NCI-H128 (cell line): Measurements from ENCODE around the gene PCNX3.
"Not testable (repeated sequence)": the region's sequence is repeated elsewhere in the genome, so short reads cannot be mapped to it uniquely, and the experiment has no call there.

ENCODE experiments used
- DNase-seq: peaks from one replicate; lab custom pipeline; 2025; ENCODE audit not compliant: unreplicated experiment; lab: John Stamatoyannopoulos, UW

The PCNX3 gene

GRCh38 chr11:65637032-65637557 is 21.5 kb downstream of the PCNX3 start:
- DNase-seq, result no peak

- DNase-seq, result no peak
These were observed 22.3 kb downstream of the PCNX3 start, which contains the start of gene SIPA1 for GRCh38 chr11:65637794-65638419. Gene SIPA1, plus strand, starts transcription at chr11:65638101. Its CDS starts 2,821 bp downstream, at chr11:65640922.

DNA sequence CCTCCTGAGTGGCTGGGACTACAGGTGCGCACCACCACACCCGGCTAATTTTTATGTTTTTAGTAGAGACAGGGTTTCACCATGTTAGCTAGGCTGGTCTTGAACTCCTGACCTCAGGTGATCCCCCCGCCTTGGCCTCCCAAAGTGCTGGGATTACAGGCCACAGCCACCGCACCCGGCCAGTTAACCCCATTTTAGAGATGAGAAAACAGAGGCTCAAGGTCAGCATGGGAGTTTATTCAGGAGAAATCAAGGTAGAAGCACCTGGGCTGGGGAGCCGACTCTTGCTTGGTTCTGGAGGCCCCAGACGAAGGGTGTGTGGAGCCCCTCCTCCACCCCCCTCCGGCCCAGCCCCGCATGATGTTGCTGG is 23.6 kb downstream of the PCNX3 start:
- DNase-seq, result not testable (repeated sequence)

DNA sequence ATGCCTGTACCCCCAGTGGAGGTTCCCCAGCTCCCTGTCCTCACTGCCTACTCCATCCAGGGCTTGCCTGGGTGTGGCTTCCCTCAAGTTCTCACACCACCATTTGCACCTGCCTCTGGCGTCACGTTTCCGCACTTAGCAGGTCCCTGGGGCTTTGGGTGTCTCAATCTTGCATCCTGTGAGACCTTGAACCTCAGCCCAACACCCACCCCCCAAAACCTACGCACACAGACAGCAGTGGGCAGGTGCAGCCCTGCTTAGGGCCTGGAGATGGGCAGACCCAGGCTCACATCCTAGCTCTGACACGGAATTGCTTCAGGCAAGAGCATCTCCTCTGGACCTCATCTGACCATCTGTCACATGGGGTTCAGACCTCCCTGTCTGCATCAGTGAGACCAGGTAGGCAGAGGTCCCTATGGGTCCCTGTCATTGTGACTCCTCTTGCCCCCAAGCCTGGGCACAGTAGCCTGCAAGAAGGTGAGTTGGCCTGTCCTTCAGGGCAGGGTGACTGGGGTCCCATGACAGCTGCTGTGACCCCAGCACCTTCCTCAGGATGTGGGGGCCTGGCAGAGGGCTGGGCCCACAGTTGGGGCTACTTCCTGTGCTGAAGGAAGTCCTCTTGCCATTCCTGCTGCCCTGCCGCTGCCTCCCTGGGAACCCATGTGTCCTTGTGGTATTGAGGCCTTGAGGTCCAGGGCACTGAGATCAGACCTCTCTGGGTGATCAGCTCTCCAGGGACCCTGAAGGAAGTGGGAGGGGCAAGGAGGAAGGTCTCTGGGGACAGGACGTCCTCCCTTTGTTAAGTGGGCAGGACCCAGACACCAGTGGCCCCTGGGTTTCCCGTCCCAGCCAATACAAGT is 24.3 kb downstream of the PCNX3 start:
- no peak for DNase-seq

GRCh38 chr11:65640483-65641296 is 25.1 kb downstream of the PCNX3 start:
- DNase-seq, result no peak

DNA sequence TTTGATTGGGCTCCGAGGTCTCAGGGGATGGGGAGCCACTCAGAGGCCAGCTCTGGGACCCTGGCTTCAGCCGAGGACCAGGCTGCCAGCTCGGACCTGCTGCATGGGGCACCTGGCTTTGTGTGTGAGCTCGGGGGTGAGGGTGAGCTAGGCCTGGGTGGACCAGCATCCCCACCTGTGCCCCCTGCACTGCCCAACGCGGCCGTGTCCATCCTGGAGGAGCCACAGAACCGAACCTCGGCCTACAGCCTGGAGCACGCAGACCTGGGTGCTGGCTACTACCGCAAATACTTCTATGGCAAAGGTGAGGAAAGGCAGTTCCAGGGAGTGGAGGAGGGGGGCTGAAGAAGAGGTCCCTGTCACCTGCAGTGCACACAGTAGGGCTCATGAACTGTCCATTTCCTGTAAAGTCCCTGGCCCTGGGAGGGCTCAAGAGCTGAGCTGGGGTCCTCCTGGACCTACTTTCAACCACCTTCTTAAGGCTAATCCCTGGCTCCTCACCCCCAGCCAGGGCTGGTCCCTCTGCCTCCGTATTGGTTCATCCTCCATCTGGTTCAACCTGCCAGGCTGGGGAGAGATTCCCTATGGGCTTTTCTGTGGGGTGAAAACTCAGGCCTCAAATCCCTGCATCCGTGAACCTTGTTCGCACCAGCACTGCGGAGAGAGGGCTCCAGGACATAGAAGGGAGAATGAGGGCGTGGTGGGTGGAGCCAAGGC is 25.9 kb downstream of the PCNX3 start:
- no peak for DNase-seq

- no peak for DNase-seq
These were observed 26.6 kb downstream of the PCNX3 start for GRCh38 chr11:65642014-65642671.

- DNase-seq, result no peak
These were observed 28.4 kb downstream of the PCNX3 start for GRCh38 chr11:65643971-65644370.

DNA sequence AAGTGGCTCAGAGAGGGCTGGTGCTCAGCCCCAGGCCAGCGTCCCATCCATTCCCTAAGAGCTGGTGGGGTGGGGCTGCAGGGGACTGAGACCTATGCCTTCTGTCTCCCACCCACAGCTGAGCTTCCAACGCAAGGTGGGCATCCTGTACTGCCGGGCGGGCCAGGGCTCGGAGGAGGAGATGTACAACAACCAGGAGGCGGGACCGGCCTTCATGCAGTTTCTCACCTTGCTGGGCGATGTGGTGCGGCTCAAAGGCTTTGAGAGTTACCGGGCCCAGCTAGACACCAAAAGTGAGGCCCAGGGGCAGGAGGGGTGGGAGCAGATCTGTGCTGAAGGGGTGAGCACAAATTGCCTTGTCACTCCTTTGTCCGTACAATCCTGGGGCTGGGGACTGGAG is 29.3 kb downstream of the PCNX3 start:
- no peak for DNase-seq

DNA sequence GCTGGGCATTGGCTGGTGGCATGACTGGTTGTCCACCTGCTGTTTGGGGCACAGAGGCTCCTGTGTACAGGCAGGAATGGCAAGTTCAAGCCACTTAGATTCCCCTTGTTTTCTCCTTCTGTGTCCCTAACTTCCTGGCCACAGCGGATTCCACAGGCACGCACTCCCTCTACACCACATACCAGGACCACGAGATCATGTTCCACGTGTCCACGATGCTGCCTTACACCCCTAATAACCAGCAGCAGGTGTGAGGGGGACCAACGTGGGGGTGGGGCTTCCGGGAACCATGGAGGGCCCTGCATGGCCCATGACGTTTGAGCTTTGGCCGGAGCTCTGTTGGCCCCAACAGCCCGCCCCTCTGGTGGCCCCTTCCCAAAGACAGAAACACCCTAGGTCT is 30.1 kb downstream of the PCNX3 start:
- DNase-seq, result no peak

DNA sequence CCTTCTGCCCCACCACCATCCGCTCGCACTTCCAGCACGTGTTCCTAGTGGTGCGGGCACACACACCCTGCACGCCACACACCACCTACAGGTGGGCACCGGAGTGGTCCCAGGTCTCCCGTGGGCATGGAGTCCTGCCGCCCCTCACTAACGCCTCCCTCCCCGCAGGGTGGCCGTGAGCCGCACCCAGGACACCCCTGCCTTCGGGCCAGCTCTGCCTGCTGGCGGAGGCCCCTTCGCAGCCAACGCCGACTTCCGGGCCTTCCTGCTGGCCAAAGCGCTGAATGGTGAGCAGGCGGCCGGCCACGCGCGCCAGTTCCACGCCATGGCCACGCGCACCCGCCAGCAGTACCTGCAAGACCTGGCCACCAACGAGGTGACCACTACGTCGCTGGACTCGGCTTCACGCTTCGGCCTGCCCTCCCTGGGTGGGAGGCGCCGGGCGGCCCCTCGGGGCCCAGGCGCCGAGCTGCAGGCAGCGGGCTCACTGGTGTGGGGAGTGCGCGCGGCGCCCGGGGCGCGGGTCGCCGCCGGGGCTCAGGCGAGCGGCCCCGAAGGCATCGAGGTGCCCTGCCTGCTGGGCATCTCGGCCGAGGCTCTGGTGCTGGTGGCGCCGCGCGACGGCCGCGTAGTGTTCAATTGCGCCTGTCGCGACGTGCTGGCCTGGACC is 30.8 kb downstream of the PCNX3 start:
- no peak for DNase-seq

GRCh38 chr11:65646958-65647701 is 31.6 kb downstream of the PCNX3 start:
- no peak for DNase-seq

GRCh38 chr11:65648997-65649493 is 33.5 kb downstream of the PCNX3 start:
- no peak for DNase-seq

DNA sequence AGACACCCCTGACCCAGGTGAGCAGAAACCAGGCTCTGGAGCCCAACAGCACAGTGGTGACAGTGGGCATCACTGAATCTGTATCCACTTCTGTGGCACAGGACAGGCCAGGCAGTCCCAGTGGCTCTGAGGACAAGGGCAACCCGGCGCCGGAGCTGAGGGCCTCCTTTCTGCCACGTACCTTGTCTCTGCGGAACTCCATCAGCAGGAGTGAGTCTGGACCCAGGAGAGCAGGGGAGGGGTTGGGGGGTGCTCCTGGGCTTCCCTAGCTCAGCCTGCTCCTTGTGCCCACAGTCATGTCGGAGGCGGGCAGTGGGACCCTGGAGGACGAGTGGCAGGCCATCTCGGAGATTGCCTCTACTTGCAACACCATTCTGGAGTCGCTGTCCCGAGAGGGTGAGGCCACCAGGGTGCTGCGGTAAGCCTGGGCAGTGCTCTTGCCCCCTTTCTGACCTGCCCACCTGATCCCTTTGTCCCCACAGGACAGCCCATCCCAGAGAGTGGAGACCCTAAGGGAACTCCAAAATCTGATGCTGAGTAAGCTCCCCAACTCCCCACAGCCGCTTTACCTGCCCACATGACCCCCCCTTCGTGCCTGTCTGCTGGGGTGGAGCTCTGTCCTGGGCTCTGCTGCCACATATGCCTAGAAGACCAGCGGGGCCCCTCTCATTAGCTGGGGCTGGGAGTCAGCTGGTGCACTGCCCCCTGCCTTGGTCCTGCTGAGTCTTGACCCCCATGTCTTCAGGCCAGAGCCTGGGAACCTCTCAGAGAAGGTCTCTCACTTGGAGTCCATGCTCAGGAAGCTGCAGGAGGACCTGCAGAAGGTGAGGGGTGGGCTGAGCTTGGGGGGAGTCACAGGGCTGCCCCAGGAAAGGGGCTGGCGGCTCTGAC is 34.3 kb downstream of the PCNX3 start:
- DNase-seq, result no peak

- no peak for DNase-seq
These were observed 35.2 kb downstream of the PCNX3 start for GRCh38 chr11:65650547-65651338.

GRCh38 chr11:65651339-65651588 is 35.7 kb downstream of the PCNX3 start:
- DNase-seq, result no peak
